HG03354 (cell line): ENCODE measurements around the gene PPP2R5E.

Experiments used
- ATAC-seq: cut with Tn5 transposase; IDR thresholded peaks from one replicate; pipeline ENCODE4 v1.9.1; 2021; ENCODE audit warnings: mild to moderate bottlenecking; ENCODE audit not compliant: unreplicated experiment, poor library complexity, severe bottlenecking

PPP2R5E gene

DNA sequence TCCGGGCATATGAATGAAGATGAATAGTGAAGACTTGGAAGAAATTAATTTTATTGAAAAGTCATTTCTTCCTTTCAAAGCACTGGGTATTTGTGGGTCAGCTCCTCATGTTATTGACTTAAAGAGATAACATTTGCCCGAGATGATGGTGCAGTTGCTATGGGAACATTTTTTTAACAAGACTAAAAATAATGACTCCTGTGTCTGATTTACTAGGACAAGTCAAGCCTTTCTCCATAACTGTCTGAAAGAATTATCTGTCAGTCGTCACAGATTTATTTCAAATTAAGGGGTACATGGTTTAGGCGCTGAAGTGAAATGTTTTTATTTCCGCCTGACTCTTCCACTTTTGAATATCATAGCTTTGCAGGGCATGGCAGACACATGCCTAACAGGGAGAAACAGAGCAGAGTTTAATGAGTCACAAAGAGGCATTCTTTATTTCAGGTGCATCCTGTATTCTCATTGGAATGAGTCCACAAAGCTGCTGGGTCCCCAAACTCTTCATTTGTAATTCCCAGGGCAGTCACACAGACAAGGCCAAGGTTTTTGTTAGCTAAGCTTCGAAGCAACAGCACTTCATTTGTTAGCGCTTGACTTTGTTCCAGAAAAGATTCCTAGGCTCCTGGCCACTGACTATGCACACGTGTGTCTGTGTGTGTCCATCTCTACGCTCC lies 220.1 kb downstream of the PPP2R5E start:
- no peak for ATAC-seq

- no peak for ATAC-seq
Observed at GRCh38 chr14:63322472-63322871, 220.7 kb downstream of the PPP2R5E start.
